SU-DHL-6 (cell line): Measurements from ENCODE around the gene RHEB.

ENCODE experiments used
- EZH2phosphoT487 ChIP-seq: fragments of 200-600 bp; sonication (generic), shearing (Covaris generic); conservative IDR thresholded peaks from 2 replicates; pipeline ENCODE4 v1.6.1; 2018; ENCODE audit warnings: mild to moderate bottlenecking, antibody characterized with exemption, low read length, moderate library complexity, mixed read lengths
- TF ChIP-seq, protein P1 (sequence below): fragments of 200-600 bp; sonication (generic); IDR thresholded peaks from one replicate; pipeline ENCODE4 v1.5.1; 2017; ENCODE audit warnings: antibody characterized with exemption, mild to moderate bottlenecking, low read length, moderate library complexity; ENCODE audit not compliant: insufficient read depth, poor library complexity, severe bottlenecking

DNA sequence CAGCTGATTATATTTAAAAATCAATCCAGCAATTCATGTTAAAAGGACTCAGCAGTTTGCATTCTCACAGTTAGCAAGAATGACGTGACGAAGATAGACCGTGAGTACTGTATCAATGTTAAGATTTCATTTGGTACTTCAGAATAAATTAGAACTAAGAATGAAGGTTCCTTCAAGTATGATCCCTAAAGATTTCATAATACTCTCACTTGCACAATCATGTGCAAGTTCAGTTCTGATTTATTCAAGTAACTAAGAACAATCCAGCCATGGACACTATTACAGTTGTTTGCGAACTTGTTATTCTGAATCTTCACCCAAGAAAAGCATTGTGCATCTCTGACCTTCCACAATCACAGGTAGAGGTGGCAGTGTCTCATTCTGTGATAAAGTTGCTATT lies 7.7 kb downstream of the RHEB start:
- TF ChIP-seq, protein P1, sequence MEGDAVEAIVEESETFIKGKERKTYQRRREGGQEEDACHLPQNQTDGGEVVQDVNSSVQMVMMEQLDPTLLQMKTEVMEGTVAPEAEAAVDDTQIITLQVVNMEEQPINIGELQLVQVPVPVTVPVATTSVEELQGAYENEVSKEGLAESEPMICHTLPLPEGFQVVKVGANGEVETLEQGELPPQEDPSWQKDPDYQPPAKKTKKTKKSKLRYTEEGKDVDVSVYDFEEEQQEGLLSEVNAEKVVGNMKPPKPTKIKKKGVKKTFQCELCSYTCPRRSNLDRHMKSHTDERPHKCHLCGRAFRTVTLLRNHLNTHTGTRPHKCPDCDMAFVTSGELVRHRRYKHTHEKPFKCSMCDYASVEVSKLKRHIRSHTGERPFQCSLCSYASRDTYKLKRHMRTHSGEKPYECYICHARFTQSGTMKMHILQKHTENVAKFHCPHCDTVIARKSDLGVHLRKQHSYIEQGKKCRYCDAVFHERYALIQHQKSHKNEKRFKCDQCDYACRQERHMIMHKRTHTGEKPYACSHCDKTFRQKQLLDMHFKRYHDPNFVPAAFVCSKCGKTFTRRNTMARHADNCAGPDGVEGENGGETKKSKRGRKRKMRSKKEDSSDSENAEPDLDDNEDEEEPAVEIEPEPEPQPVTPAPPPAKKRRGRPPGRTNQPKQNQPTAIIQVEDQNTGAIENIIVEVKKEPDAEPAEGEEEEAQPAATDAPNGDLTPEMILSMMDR, result no peak
- no peak for TF ChIP-seq EZH2phosphoT487
